Activated naive CD8-positive, alpha-beta T cell (primary cell): Measurements from ENCODE around the gene RPS6KA4.

ENCODE experiments used
- H3K27ac Mint-ChIP-seq: one replicate; pipeline ENCODE4 v1.8.0; 2021; ENCODE audit warnings: mixed read lengths
- H3K27me3 Mint-ChIP-seq: one replicate; pipeline ENCODE4 v1.8.0; 2021; ENCODE audit warnings: mixed read lengths
- H3K36me3 Mint-ChIP-seq: one replicate; pipeline ENCODE4 v1.8.0; 2021; ENCODE audit warnings: mixed read lengths
- H3K4me1 Mint-ChIP-seq: one replicate; pipeline ENCODE4 v1.8.0; 2021; ENCODE audit warnings: low read depth, mixed read lengths
- H3K4me3 Mint-ChIP-seq: one replicate; pipeline ENCODE4 v1.8.0; 2021; ENCODE audit warnings: mild to moderate bottlenecking, mixed read lengths
- H3K9me3 Mint-ChIP-seq: one replicate; pipeline ENCODE4 v1.8.0; 2021; ENCODE audit warnings: low read depth, mixed read lengths

RPS6KA4 gene

GRCh38 chr11:64419818-64420485 is 61.0 kb downstream of the RPS6KA4 start:
- peaks cover 7% of the 10 kb centered on the region for H3K9me3 Mint-ChIP-seq
- peaks cover 2% of the 10 kb centered on the region for H3K36me3 Mint-ChIP-seq
- no peaks in the 10 kb centered on the region for H3K27me3 Mint-ChIP-seq
- no peak overlapping the region for H3K27ac Mint-ChIP-seq
- H3K4me1 Mint-ChIP-seq = peaks cover 4% of the 10 kb centered on the region
- H3K4me3 Mint-ChIP-seq = no peak overlapping the region
